ENCODE data around the gene IPCEF1. TPM values are rescaled to one million over a fixed set of nuclear protein-coding genes. Genes with fewer than 3 reads are reported as not detected.
"Not testable (repeated sequence)": the region's sequence is repeated elsewhere in the genome, so short reads cannot be mapped to it uniquely, and the experiment has no call there.

Gene IPCEF1
- total RNA-seq, 1 experiment from 2014 or later: not detected

DNA sequence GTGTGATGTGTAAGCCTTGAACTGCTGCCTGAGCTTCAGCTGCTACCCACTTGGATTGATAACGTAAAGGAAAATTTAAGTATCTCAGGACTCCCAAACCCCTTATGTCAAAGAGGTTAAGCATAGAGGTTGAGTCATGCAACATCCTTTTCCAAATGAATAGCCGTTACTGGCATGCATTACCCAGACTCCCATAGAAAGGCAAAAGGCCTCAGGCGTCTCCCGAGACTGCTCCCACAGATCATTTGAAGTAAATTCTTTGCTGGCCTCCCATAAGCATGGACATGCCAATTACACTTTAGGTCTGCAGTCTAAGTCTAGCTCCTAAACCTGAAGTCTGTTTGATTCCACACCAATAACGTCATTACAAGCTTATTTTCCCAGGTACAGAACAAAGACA is 14.7 kb downstream of the IPCEF1 start:
- CTCF ChIA-PET: no interaction called here
- POLR2A ChIA-PET: no interaction called here
- TF ChIP-seq, protein P1, sequence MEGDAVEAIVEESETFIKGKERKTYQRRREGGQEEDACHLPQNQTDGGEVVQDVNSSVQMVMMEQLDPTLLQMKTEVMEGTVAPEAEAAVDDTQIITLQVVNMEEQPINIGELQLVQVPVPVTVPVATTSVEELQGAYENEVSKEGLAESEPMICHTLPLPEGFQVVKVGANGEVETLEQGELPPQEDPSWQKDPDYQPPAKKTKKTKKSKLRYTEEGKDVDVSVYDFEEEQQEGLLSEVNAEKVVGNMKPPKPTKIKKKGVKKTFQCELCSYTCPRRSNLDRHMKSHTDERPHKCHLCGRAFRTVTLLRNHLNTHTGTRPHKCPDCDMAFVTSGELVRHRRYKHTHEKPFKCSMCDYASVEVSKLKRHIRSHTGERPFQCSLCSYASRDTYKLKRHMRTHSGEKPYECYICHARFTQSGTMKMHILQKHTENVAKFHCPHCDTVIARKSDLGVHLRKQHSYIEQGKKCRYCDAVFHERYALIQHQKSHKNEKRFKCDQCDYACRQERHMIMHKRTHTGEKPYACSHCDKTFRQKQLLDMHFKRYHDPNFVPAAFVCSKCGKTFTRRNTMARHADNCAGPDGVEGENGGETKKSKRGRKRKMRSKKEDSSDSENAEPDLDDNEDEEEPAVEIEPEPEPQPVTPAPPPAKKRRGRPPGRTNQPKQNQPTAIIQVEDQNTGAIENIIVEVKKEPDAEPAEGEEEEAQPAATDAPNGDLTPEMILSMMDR (IDR thresholded peaks at IDR 0.05; ENCODE audit: unreplicated experiment): no peak
- Mint-ChIP-seq H3K36me3 (ENCODE audit: insufficient read depth, unreplicated experiment) (no peaks in the 10 kb centered on the region), H3K4me3 (ENCODE audit: unreplicated experiment) (no peak overlapping the region), H3K27ac (ENCODE audit: low read depth, unreplicated experiment) (no peak overlapping the region), H3K9me3 (ENCODE audit: unreplicated experiment) (peaks cover 7% of the 10 kb centered on the region), H3K4me1 (ENCODE audit: insufficient read depth, unreplicated experiment) (no peaks in the 10 kb centered on the region), H3K27me3 (ENCODE audit: insufficient read depth, unreplicated experiment) (no peaks in the 10 kb centered on the region)
- DNase-seq (ENCODE audit: unreplicated experiment): peak; percentile 8
- intact Hi-C loops (cut with micrococcal nuclease): no loop called here
- BruUV-seq (replicated peaks): no TSS peak

DNA sequence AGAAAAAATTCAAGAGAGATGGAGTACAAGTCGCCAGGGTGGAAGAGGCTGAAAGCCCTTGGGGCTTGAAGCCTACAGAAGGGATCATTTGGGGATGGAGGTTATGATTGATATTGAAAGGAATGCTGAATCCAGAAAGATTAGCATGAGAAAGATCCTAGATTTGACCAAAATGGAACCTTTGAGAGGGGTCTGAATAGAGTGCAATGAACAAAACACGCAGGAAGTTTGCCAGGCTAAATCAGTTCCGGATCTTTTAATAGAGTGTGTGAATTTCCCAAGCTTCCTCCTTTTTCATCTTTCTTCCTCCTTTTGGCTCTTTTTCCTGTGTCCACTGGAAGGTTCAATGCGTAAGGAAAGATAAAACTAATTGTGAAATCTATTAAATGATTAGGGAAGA is 15.3 kb downstream of the IPCEF1 start:
- Mint-ChIP-seq H3K9me3 (ENCODE audit: unreplicated experiment) (peaks cover 7% of the 10 kb centered on the region), H3K36me3 (ENCODE audit: insufficient read depth, unreplicated experiment) (no peaks in the 10 kb centered on the region), H3K27ac (ENCODE audit: low read depth, unreplicated experiment) (no peak overlapping the region), H3K27me3 (ENCODE audit: insufficient read depth, unreplicated experiment) (no peaks in the 10 kb centered on the region), H3K4me1 (ENCODE audit: insufficient read depth, unreplicated experiment) (no peaks in the 10 kb centered on the region), H3K4me3 (ENCODE audit: unreplicated experiment) (no peak overlapping the region)
- ChIA-PET POLR2A (no interaction called here), CTCF (no interaction called here)
- DNase-seq (ENCODE audit: unreplicated experiment): no peak
- TF ChIP-seq, protein P1 (IDR thresholded peaks at IDR 0.05; ENCODE audit: unreplicated experiment): no peak
- intact Hi-C loops (cut with micrococcal nuclease): no loop called here
- no TSS peak for BruUV-seq (replicated peaks)

DNA sequence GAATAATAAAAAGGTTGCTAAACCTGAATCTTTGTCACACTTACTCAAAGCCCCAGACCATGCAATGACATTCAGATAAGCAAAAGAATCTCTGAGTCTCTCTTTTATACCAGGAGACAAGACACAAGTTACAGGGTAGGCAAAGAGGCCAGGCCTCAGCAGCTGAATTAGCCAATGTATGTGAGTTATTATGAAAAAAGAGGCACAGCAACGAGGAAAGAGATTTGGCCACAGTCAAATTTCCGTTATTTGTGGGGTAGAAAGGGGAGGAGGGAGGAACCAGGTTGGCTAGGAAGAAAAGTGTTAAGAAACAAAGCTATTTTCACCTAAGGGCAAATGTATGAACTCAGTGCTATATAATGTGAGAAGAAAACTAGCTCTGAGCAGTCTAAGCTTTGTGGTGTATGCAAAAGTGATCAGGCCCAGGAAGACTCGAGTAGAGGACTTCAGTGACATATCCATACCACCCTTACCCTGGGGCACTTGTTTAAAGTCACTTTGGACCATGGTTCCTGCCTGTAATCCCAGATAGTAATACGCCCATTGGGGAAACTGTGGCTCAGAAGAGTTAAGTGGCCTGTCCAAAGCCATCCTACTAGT is 19.1 kb downstream of the IPCEF1 start:
- no TSS peak for BruUV-seq (replicated peaks)

DNA sequence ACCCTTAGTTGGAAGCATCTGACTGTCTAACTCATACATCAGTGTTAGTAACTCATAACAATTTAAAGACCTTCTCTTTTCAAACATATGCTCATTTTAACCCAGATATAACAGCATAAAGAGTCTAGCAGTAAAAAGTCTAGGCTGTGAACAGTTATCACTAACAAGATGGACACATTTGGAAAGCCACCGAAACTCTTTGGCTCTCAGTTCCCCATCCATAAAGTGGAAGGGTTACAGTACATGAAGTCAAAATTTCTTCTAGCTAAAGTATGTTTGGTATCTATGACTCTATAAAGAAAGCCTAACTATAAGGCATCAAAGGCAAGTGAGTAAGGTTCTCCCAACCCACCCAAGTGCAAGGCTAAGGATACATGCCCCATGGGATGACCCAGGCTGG is 22.5 kb downstream of the IPCEF1 start:
- DNase-seq (ENCODE audit: unreplicated experiment); POLR2A ChIA-PET; H3K4me3 Mint-ChIP-seq (ENCODE audit: unreplicated experiment); intact Hi-C loops (cut with micrococcal nuclease); H3K4me1 Mint-ChIP-seq (ENCODE audit: insufficient read depth, unreplicated experiment); H3K27ac Mint-ChIP-seq (ENCODE audit: low read depth, unreplicated experiment); BruUV-seq (replicated peaks); CTCF ChIA-PET; H3K27me3 Mint-ChIP-seq (ENCODE audit: insufficient read depth, unreplicated experiment); H3K36me3 Mint-ChIP-seq (ENCODE audit: insufficient read depth, unreplicated experiment); H3K9me3 Mint-ChIP-seq (ENCODE audit: unreplicated experiment): not testable (repeated sequence)

More for the DNA sequence above, 19.1 kb downstream of the IPCEF1 start:
- no peak overlapping the region for H3K4me3 Mint-ChIP-seq (ENCODE audit: unreplicated experiment)
- H3K4me1 Mint-ChIP-seq (ENCODE audit: insufficient read depth, unreplicated experiment): no peaks in the 10 kb centered on the region
- no peaks in the 10 kb centered on the region for H3K36me3 Mint-ChIP-seq (ENCODE audit: insufficient read depth, unreplicated experiment)
- no peak overlapping the region for H3K27ac Mint-ChIP-seq (ENCODE audit: low read depth, unreplicated experiment)
- no peak for DNase-seq (ENCODE audit: unreplicated experiment)
- no peaks in the 10 kb centered on the region for H3K9me3 Mint-ChIP-seq (ENCODE audit: unreplicated experiment)
- intact Hi-C loops (cut with micrococcal nuclease): no loop called here
- no peaks in the 10 kb centered on the region for H3K27me3 Mint-ChIP-seq (ENCODE audit: insufficient read depth, unreplicated experiment)
- ChIA-PET POLR2A (no interaction called here), CTCF (no interaction called here)
- TF ChIP-seq, protein P1 (IDR thresholded peaks at IDR 0.05; ENCODE audit: unreplicated experiment): no peak

DNA sequence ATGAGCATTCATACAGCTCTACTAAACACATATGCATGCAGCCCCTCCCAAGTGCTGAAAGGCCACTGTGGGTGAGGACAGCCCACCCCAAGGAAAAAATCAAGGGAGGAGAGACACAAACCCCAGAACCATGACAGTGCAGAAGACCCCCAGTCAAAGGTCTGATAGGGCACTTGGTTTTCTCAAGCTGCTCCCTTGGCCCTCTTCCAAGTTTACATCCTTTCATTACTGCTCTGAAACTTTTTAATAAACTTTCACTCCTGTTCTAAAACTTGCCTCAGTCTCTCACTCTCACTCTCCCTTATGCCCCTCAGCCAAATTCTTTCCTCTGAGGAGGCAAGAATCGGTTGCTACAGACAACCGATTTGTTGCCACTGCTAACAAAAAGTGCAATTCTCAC is 24.9 kb downstream of the IPCEF1 start:
- Mint-ChIP-seq H3K4me1 (ENCODE audit: insufficient read depth, unreplicated experiment) (no peaks in the 10 kb centered on the region), H3K27ac (ENCODE audit: low read depth, unreplicated experiment) (no peak overlapping the region), H3K36me3 (ENCODE audit: insufficient read depth, unreplicated experiment) (no peaks in the 10 kb centered on the region), H3K4me3 (ENCODE audit: unreplicated experiment) (no peak overlapping the region), H3K9me3 (ENCODE audit: unreplicated experiment) (no peaks in the 10 kb centered on the region), H3K27me3 (ENCODE audit: insufficient read depth, unreplicated experiment) (no peaks in the 10 kb centered on the region)
- no TSS peak for BruUV-seq (replicated peaks)
- no peak for DNase-seq (ENCODE audit: unreplicated experiment)
- intact Hi-C loops (cut with micrococcal nuclease): no loop called here
- TF ChIP-seq, protein P1 (IDR thresholded peaks at IDR 0.05; ENCODE audit: unreplicated experiment): no peak
- ChIA-PET POLR2A (no interaction called here), CTCF (no interaction called here)
